ENCODE data around the gene STKLD1.

DNA sequence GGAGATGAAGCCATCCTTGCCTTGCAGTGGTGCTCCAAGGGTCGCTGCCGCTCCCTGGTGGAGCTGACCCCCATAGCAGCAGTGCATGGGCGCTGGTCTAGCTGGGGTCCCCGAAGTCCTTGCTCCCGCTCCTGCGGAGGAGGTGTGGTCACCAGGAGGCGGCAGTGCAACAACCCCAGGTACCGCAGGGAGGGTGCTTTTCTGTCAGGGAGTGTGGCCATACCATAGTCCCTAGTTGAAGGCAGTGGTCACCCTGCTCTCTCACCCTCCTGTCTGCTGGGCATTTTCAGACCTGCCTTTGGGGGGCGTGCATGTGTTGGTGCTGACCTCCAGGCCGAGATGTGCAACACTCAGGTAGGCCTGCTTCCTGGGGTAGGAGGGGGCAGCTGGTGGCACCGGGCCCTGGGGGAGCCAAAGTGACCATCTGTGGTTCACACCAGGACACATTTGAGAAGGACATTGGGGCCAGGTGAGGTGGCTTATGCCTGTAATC is 57.2 kb downstream of the STKLD1 start:
- no peak for TF ChIP-seq POLR2A (IDR thresholded peaks at IDR 0.05)
- TF ChIP-seq, protein P1, sequence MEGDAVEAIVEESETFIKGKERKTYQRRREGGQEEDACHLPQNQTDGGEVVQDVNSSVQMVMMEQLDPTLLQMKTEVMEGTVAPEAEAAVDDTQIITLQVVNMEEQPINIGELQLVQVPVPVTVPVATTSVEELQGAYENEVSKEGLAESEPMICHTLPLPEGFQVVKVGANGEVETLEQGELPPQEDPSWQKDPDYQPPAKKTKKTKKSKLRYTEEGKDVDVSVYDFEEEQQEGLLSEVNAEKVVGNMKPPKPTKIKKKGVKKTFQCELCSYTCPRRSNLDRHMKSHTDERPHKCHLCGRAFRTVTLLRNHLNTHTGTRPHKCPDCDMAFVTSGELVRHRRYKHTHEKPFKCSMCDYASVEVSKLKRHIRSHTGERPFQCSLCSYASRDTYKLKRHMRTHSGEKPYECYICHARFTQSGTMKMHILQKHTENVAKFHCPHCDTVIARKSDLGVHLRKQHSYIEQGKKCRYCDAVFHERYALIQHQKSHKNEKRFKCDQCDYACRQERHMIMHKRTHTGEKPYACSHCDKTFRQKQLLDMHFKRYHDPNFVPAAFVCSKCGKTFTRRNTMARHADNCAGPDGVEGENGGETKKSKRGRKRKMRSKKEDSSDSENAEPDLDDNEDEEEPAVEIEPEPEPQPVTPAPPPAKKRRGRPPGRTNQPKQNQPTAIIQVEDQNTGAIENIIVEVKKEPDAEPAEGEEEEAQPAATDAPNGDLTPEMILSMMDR (IDR thresholded peaks at IDR 0.05), result no peak
